ENCODE data around the gene CCDC171.

- TF ChIP-seq, protein P1, sequence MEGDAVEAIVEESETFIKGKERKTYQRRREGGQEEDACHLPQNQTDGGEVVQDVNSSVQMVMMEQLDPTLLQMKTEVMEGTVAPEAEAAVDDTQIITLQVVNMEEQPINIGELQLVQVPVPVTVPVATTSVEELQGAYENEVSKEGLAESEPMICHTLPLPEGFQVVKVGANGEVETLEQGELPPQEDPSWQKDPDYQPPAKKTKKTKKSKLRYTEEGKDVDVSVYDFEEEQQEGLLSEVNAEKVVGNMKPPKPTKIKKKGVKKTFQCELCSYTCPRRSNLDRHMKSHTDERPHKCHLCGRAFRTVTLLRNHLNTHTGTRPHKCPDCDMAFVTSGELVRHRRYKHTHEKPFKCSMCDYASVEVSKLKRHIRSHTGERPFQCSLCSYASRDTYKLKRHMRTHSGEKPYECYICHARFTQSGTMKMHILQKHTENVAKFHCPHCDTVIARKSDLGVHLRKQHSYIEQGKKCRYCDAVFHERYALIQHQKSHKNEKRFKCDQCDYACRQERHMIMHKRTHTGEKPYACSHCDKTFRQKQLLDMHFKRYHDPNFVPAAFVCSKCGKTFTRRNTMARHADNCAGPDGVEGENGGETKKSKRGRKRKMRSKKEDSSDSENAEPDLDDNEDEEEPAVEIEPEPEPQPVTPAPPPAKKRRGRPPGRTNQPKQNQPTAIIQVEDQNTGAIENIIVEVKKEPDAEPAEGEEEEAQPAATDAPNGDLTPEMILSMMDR (IDR thresholded peaks at IDR 0.05; ENCODE audit: low read length): no peak
- no peak for TF ChIP-seq EZH2 (IDR thresholded peaks at IDR 0.05; ENCODE audit: borderline replicate concordance, low read length)
Observed at GRCh38 chr9:15729507-15729906, 176.7 kb downstream of the CCDC171 start.

Data from OCI-LY1 (cell line).